OCI-M2 (cell line): ENCODE measurements around the gene HMGB4.

Experiments used
- DNase-seq: peaks from one replicate; lab custom pipeline; 2025; ENCODE audit not compliant: unreplicated experiment; lab: John Stamatoyannopoulos, UW

Gene HMGB4, protein sequence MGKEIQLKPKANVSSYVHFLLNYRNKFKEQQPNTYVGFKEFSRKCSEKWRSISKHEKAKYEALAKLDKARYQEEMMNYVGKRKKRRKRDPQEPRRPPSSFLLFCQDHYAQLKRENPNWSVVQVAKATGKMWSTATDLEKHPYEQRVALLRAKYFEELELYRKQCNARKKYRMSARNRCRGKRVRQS

DNA sequence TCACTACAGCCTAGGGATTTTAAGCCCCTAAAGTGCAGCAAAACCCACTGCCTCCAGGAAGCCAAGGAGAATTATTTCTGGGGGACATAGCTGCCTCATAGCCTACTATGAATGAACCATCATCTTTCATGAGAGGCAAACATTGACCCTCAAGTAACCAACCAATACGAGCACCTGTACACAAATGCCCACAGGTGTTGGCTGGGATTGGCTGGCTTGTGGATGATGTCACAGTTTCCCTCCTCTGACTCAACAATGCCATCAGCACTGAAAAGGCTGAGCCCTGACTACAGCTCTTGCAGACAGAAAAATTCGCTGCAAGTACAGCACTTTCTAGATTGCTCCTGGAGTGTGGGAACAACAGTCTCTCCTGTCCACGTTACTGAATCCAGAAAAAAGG lies at the start of gene HMGB4:
HMGB4 (plus strand) TSS at position 301 of the 400 bp plus-strand sequence. CDS start 113 bp downstream, outside the sequence.
- DNase-seq: no peak

- DNase-seq: no peak
Measured at GRCh38 chr1:33814166-33814565, 49.7 kb upstream of the HMGB4 start.

DNA sequence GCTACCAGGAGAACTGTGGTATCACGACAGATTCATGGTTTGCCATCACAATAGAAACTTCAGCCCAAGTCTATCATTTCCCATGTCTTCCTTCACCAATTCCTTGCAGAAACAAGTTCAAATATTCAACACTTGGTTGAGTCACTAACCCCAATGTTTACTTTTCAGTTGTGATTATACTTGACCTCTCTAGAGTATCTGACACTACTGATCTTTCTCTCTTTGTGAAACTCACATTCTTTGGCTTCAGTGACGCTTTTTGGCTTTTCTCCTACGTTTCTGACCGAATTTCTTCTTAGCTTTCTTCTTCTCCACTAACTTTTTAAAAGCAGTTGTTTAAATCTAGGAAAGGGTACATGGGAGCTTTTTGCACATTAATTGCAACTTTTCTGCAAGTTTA lies 48.8 kb upstream of the HMGB4 start:
- DNase-seq: no peak

- DNase-seq: no peak
Measured at GRCh38 chr1:33818071-33818470, 45.8 kb upstream of the HMGB4 start.

- no peak for DNase-seq
Measured at GRCh38 chr1:33819290-33819912, 44.5 kb upstream of the HMGB4 start.

GRCh38 chr1:33819913-33820311 lies 44.0 kb upstream of the HMGB4 start:
- DNase-seq: no peak

DNA sequence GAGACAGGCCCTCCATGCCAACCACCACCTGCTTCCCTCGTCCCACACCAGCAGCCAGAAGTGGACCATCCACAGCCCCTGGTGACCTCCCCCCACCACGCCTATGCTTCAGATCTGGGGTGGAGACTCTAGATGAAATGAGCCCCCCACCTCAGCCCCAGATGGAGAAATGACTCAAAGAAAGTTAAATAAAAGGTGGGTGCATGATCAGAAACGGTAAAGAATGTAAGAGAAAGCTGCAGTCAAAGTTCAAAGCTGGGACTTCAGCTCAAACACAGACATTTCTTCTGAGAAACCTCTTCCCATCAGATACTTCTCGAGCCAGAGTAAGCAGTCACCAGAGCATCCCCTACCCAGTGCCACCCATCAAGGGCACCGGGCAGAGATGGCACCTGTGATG lies 43.1 kb upstream of the HMGB4 start:
- DNase-seq: no peak

GRCh38 chr1:33821291-33821690 lies 42.6 kb upstream of the HMGB4 start:
- DNase-seq: no peak

GRCh38 chr1:33822396-33822795 lies 41.5 kb upstream of the HMGB4 start:
- DNase-seq: no peak

GRCh38 chr1:33823401-33823800 lies 40.5 kb upstream of the HMGB4 start:
- DNase-seq: no peak

DNA sequence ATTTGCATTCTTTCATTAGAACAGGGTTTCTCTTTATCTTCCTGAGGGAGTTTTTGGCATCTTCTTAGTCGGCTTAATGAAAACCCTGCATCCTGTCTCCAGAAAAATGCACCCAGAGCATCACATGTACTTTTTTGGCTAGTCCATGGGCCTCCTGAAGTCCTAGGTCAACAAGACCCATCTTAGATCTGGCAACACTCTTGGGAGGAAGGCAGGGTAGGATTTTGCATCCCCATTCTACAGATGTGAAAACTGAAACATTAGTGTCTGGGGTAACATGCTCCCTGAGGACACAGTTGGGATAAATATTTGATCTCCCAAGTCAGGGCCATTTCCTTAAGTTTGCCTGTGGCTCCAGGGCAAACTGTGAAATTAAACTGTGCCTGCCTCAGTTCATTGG lies 40.0 kb upstream of the HMGB4 start:
- no peak for DNase-seq

GRCh38 chr1:33824321-33824720 lies 39.6 kb upstream of the HMGB4 start:
- no peak for DNase-seq

- no peak for DNase-seq
Measured at GRCh38 chr1:33824971-33825370, 38.9 kb upstream of the HMGB4 start.

DNA sequence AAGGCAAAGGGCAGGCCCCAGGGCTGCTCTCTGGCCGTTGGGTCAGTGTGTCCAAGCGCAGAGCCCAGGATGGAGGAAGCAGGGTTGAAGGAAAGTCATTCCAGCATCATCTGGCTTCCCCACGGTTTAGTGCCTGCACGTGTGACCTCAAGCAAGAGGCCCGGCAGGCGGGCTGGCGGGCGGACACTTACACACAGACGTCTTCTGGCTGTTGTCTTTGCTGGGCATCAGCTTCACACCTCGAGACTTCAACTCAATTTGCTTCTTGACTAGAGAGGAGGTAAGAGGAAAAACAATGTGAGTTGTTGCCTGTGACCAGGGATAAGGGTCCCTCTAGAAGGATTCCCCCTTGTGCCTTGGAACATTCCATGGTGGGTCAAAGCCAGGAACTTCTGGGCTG lies 38.4 kb upstream of the HMGB4 start:
- no peak for DNase-seq

DNA sequence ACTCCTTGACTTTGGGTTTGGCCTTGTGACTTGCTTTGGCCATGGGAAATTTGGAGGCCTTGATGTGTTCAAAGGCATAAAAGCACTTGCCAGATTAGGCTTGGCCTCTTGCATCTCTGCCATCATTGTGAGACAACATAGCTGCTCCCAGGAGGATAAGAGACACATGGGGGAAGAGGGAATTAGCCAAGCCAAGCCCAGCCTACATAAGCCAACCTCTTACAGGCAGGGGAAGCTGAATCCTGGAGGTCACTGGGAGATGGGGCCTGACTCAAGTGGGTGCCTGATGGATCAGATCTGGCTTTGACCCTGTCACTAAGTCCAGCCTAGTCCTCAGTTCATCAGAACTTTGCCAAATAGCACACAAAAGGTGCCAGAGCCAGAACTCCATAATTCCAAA lies 37.6 kb upstream of the HMGB4 start:
- no peak for DNase-seq

DNA sequence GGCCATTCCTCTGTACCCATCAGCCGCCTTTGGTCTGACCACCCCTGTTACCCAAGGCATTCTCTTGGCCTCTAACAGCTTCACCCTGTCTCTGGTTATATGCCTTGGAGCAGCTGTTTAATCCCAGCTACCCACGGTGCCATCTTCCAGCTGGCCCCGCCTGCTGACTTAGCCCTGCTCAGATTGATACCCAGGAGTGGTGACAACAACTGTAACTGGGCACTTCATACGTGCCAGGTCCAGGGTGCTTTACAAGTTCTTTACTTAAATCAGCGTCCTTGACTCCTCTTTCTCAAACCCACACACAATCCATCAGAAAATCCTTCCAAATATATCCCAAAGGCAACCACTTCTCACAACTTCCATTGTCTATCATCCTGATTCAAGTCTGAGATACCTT lies 37.2 kb upstream of the HMGB4 start:
- no peak for DNase-seq

GRCh38 chr1:33828059-33828458 lies 35.8 kb upstream of the HMGB4 start:
- no peak for DNase-seq

- DNase-seq: no peak
Measured at GRCh38 chr1:33828654-33829053, 35.2 kb upstream of the HMGB4 start.

DNA sequence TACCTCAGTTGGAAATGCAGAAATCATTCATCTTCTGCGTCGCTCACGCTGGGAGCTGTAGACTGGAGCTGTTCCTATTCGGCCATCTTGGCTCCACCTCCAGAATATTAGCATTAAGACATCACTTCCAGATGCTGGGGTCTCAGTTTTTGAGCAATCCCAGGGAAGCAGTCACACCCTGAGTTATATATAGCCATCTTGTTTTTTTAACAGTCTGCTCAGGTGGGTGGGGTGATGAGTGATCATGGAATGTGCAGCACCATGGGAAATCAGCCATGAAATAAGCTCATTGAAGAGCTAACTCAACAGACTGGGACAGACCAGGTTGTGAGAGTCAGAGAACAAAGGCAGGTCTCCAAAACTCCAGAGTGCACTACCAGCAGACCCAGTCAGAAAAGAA lies 27.0 kb upstream of the HMGB4 start:
- DNase-seq: no peak

DNA sequence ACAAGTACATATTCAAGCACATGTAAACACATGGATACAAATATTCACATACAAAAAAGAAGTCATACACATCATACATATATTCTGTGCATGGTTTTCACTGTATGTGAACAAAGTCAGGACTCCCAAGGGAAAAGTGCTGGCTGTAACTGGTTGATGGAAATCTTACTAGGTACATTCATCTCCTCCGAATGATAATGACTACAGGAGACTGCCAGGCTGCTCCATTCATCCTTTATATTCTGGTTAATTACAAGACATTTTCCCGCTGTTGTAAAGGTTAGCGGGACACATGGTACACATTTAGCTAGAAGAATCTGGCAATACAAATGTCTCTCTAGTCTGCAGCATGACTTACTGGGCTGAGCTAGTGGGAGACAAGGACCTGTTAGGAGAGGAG lies 26.2 kb upstream of the HMGB4 start:
- no peak for DNase-seq

- no peak for DNase-seq
Measured at GRCh38 chr1:33841494-33841893, 22.4 kb upstream of the HMGB4 start.

- DNase-seq: no peak
Measured at GRCh38 chr1:33842348-33842747, 21.5 kb upstream of the HMGB4 start.

GRCh38 chr1:33844166-33844565 lies 19.7 kb upstream of the HMGB4 start:
- DNase-seq: no peak
